ENCODE results near the gene CCDC196.

CCDC196 gene

DNA sequence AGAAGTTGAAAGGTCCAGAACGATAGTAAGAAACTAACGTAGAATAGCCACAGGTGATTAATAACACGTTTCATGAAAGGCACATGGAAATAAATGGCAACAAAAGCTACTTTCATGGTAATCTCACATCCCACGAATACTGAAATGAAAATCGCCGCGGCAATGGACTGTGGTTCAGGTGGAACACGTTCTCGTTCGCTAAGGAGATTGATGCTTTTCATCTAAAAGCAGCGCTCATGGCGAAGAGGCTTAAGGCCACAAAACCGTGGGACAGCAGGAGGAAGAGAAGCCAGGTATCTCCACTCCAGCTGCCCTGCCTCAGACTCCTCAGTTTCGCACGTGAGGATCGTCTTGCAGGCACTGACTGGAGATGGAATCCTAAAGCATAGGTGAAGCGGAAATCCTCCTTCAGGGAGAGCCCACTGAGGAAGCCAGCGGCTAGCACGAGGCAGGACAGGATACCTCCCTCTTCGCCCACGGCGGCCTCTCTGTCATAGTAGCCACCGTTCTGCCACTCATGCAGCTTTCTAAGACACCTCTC is 21.1 kb downstream of the CCDC196 start:
- no peaks in the 10 kb centered on the region for H3K36me3 ChIP-seq (ENCODE audit: low read depth)
- ATAC-seq (ENCODE audit: low read depth) (peak; percentile 44), DNase-seq (ENCODE audit: low spot score) (no peak)
- H3K4me1 ChIP-seq (ENCODE audit: insufficient read depth, poor library complexity, severe bottlenecking), result peaks cover 21% of the 10 kb centered on the region
- no peaks in the 10 kb centered on the region for H3K9me3 ChIP-seq (ENCODE audit: severe bottlenecking)
- no peaks in the 10 kb centered on the region for H3K27me3 ChIP-seq (ENCODE audit: insufficient read depth, poor library complexity, severe bottlenecking)
- TF ChIP-seq, protein P1, sequence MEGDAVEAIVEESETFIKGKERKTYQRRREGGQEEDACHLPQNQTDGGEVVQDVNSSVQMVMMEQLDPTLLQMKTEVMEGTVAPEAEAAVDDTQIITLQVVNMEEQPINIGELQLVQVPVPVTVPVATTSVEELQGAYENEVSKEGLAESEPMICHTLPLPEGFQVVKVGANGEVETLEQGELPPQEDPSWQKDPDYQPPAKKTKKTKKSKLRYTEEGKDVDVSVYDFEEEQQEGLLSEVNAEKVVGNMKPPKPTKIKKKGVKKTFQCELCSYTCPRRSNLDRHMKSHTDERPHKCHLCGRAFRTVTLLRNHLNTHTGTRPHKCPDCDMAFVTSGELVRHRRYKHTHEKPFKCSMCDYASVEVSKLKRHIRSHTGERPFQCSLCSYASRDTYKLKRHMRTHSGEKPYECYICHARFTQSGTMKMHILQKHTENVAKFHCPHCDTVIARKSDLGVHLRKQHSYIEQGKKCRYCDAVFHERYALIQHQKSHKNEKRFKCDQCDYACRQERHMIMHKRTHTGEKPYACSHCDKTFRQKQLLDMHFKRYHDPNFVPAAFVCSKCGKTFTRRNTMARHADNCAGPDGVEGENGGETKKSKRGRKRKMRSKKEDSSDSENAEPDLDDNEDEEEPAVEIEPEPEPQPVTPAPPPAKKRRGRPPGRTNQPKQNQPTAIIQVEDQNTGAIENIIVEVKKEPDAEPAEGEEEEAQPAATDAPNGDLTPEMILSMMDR (IDR thresholded peaks at IDR 0.05; ENCODE audit: poor library complexity, severe bottlenecking), result no peak
- H3K27ac ChIP-seq (ENCODE audit: poor library complexity, severe bottlenecking), result peak overlapping the region; percentile 78
- H3K4me3 ChIP-seq (ENCODE audit: severe bottlenecking), result peak overlapping the region; percentile 62

DNA sequence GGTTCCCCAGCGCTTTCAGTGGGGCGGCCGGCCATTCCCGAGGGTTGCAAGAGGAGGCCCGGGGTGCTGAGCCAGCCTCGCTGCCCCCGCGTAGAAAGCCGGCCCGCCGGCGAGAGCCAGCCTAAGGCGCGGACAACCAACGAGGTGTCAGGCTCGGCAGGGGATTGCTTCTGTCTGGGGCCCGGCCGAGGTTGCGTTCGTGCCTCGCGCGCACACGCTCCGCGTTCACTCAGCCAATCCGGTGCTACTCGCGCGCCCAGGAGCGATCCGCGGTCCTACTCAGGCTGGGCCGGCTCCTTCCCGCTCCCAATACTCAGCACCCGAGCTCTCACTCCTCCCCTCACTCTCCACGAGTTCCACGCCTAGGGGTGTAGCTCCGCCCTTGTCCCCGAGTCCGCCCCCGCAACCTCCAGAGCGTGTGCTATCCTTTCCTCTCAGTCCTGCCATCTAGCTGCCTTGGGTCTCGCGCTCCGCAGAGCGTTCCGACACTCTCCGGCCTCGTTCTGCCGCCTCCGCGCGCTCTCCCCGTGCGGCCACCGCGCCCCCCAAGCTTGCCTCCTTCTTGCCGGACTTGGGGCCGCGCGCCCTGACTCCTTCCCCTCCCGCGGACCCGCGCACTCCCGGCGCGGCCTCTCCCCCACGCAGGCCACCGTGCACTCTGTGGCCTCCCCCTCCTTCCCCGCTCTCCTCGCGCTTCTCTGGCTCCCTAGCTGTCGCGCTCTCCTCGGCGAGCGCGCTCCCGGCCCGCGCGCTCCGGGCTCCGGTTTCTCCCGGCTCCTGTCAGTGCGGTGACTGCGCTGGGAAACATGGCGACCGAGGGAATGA is 21.8 kb downstream of the CCDC196 start, which contains the start of gene GPHN:
Gene GPHN, plus strand, starts transcription at position 426 of the 825 bp plus-strand sequence.
- TF ChIP-seq, protein P1 (IDR thresholded peaks at IDR 0.05; ENCODE audit: poor library complexity, severe bottlenecking), result no peak
- peaks cover 25% of the 10 kb centered on the region for H3K4me1 ChIP-seq (ENCODE audit: insufficient read depth, poor library complexity, severe bottlenecking)
- H3K36me3 ChIP-seq (ENCODE audit: low read depth), result no peaks in the 10 kb centered on the region
- peak within 1 kb of the TSS; percentile 78 for H3K27ac ChIP-seq (ENCODE audit: poor library complexity, severe bottlenecking)
- peak; percentile 95 for ATAC-seq (ENCODE audit: low read depth)
- peak; percentile 99 for DNase-seq (ENCODE audit: low spot score)
- H3K4me3 ChIP-seq (ENCODE audit: severe bottlenecking), result peak within 1 kb of the TSS; percentile 62
- H3K9me3 ChIP-seq (ENCODE audit: severe bottlenecking), result no peaks in the 10 kb centered on the region
- no peaks in the 10 kb centered on the region for H3K27me3 ChIP-seq (ENCODE audit: insufficient read depth, poor library complexity, severe bottlenecking)

DNA sequence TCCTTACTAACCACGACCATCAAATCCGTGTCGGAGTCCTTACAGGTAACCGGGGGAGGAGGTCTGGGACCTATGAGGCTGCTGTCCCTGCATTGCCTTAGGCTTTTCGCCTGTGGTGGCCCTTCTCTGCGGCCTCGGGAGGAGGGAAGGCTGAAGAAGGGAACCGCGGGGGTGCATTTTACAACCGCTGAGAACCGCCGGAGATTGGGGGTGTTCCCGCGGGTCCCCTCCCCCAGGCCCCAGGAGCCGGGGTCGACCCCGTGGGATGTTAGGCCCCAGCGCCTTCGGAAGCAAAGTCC is 22.3 kb downstream of the CCDC196 start:
- ATAC-seq (ENCODE audit: low read depth) (no peak), DNase-seq (ENCODE audit: low spot score) (no peak)
- peaks cover 27% of the 10 kb centered on the region for H3K4me1 ChIP-seq (ENCODE audit: insufficient read depth, poor library complexity, severe bottlenecking)
- no peaks in the 10 kb centered on the region for H3K9me3 ChIP-seq (ENCODE audit: severe bottlenecking)
- H3K27ac ChIP-seq (ENCODE audit: poor library complexity, severe bottlenecking), result peak overlapping the region; percentile 78
- peak overlapping the region; percentile 62 for H3K4me3 ChIP-seq (ENCODE audit: severe bottlenecking)
- TF ChIP-seq, protein P1 (IDR thresholded peaks at IDR 0.05; ENCODE audit: poor library complexity, severe bottlenecking), result no peak
- H3K36me3 ChIP-seq (ENCODE audit: low read depth), result no peaks in the 10 kb centered on the region
- no peaks in the 10 kb centered on the region for H3K27me3 ChIP-seq (ENCODE audit: insufficient read depth, poor library complexity, severe bottlenecking)

DNA sequence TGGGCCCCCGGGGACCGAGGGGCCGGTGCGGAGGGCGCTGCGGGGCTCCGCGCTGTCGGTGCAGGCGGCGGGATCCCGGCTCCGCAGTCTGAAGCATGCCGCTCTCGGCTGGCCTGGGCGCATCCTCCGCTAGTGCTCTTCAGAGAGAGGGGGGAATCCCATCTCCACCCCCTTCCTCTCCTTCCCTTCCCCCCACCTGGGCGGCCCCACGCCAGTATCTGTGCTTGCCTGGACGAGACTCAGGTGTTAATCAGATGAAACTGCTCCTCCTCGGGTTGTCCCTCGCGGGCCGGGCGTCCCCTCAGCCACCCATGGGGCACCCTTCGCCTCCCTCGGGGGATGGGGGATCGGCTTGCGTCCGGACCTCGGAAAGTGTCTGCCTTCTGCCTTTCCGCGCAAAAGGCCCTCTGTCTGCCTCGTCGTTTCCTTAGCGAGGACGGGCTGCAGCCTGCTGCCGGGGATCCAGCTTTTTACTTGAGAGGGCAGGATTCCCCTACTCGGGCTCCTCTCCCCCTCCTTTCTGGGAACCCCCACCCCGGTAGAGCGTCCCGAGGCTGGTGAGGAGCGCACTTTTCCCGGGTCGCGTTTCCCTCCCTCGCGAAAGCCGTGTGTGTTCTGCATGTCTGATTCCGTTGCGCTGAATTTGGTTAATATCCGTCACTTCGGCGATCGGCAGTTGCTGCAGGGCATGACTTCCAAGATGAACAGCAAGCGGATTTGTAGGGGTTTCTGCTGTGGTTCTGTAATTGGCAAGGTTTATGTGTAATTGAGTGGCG is 22.9 kb downstream of the CCDC196 start:
- Histone ChIP-seq H3K4me3 (ENCODE audit: severe bottlenecking) (peak overlapping the region; percentile 62), H3K36me3 (ENCODE audit: low read depth) (no peaks in the 10 kb centered on the region), H3K27me3 (ENCODE audit: insufficient read depth, poor library complexity, severe bottlenecking) (no peaks in the 10 kb centered on the region), H3K9me3 (ENCODE audit: severe bottlenecking) (no peaks in the 10 kb centered on the region), H3K4me1 (ENCODE audit: insufficient read depth, poor library complexity, severe bottlenecking) (peaks cover 27% of the 10 kb centered on the region), H3K27ac (ENCODE audit: poor library complexity, severe bottlenecking) (peak overlapping the region; percentile 78)
- TF ChIP-seq, protein P1 (IDR thresholded peaks at IDR 0.05; ENCODE audit: poor library complexity, severe bottlenecking), result no peak
- peak; percentile 5; the same call in 1 of the 3 replicates for ATAC-seq (ENCODE audit: low read depth)
- peak; percentile 62 for DNase-seq (ENCODE audit: low spot score)
